SK-N-SH (cell line): ENCODE data around the gene CHID1. TPM values are rescaled to one million over a fixed set of nuclear protein-coding genes. Genes with fewer than 3 reads are reported as not detected.

Experiments used
- CTCF ChIA-PET: fragments of 300-600, 350-600 bp; formaldehyde crosslinking; extraction: SDS; loops from one replicate; lab custom pipeline; 2021; lab: Yijun Ruan, JAX
- POLR2A ChIA-PET: fragments of 350-600 bp; sonication (Branson Sonifier 250); formaldehyde crosslinking; extraction: SDS; loops from one replicate; lab custom pipeline; 2020; ENCODE audit warnings: antibody characterized with exemption, inconsistent platforms; lab: Yijun Ruan, JAX
- DNase-seq: peaks from one replicate; pipeline ENCODE4 v3.0.0; 2012
- H2AFZ ChIP-seq: fragments of 200-600 bp; sonication (generic); 2 replicates; pipeline ENCODE4 v1.8.1; 2016; ENCODE audit warnings: antibody characterized with exemption, mild to moderate bottlenecking, low read depth
- H3F3A ChIP-seq: fragments of 200-600 bp; sonication (generic); replicated peaks from 2 replicates; pipeline ENCODE3; 2016; ENCODE audit warnings: antibody characterized with exemption, mild to moderate bottlenecking; ENCODE audit not compliant: insufficient read depth
- H3K27ac ChIP-seq, 2 experiments: fragments of 200-500 bp in 1 of 2; fragments of 200-600 bp in 1 of 2; sonication (Bioruptor generic) in 1 of 2; sonication (generic), shearing (Covaris generic) in 1 of 2; 2 replicates each; pipeline versions ENCODE4 v1.5.1 to v1.6.1; 2014 to 2016; ENCODE audit warnings: low read depth in 2 of 2, inconsistent platforms in 1 of 2, low read length in 1 of 2, mild to moderate bottlenecking in 1 of 2, mixed read lengths in 1 of 2
- H3K27me3 ChIP-seq: fragments of 200-600 bp; sonication (generic), shearing (Covaris generic); 2 replicates; pipeline ENCODE4 v1.6.1; 2016; ENCODE audit warnings: mixed run types; ENCODE audit not compliant: insufficient read depth
- H3K36me3 ChIP-seq, 2 experiments: fragments of 200-500 bp in 1 of 2; fragments of 200-600 bp in 1 of 2; sonication (Bioruptor generic) in 1 of 2; sonication (generic) in 1 of 2; replicated peaks in 1 of 2; 2 replicates each; pipeline versions ENCODE3 to v1.5.1; 2014 to 2016; ENCODE audit warnings: low read length in 1 of 2, mild to moderate bottlenecking in 1 of 2; ENCODE audit not compliant: insufficient read depth in 2 of 2, control insufficient read depth in 1 of 2
- H3K4me1 ChIP-seq, 2 experiments: fragments of 200-500 bp in 1 of 2; fragments of 200-600 bp in 1 of 2; sonication (Bioruptor generic) in 1 of 2; sonication (generic), shearing (Covaris generic) in 1 of 2; 2 replicates each; pipeline versions ENCODE4 v1.5.1 to v1.6.1; 2014 to 2016; ENCODE audit warnings: low read depth in 1 of 2, low read length in 1 of 2, mixed run types in 1 of 2; ENCODE audit not compliant: insufficient read depth in 2 of 2, control insufficient read depth in 1 of 2
- H3K4me2 ChIP-seq: fragments of 200-600 bp; sonication (generic), shearing (Covaris generic); 2 replicates; pipeline ENCODE4 v1.6.1; 2017; ENCODE audit warnings: mixed run types
- H3K4me3 ChIP-seq, 2 experiments: fragments of 200-500 bp in 1 of 2; fragments of 200-600 bp in 1 of 2; sonication (Bioruptor generic) in 1 of 2; sonication (generic), shearing (Covaris generic) in 1 of 2; 2 replicates each; pipeline versions ENCODE4 v1.5.1 to v1.8.1; 2014 to 2016; ENCODE audit warnings: low read depth in 2 of 2, inconsistent platforms in 1 of 2, low read length in 1 of 2, mild to moderate bottlenecking in 1 of 2, mixed read lengths in 1 of 2, moderate library complexity in 1 of 2
- H3K79me2 ChIP-seq: fragments of 200-600 bp; sonication (generic); 2 replicates; pipeline ENCODE4 v1.8.1; 2017; ENCODE audit warnings: mild to moderate bottlenecking; ENCODE audit not compliant: insufficient read depth
- H3K9ac ChIP-seq: fragments of 200-600 bp; sonication (generic); 2 replicates; pipeline ENCODE4 v1.6.1; 2017; ENCODE audit warnings: mixed run types
- H3K9me2 ChIP-seq: fragments of 200-600 bp; sonication (generic); 2 replicates; pipeline ENCODE4 v1.6.1; 2017; ENCODE audit warnings: mixed run types
- H3K9me3 ChIP-seq: fragments of 200-600 bp; sonication (generic); 2 replicates; pipeline ENCODE4 v1.6.1; 2017; ENCODE audit warnings: mixed run types, mild to moderate bottlenecking, moderate library complexity
- H4K20me1 ChIP-seq: fragments of 200-600 bp; sonication (generic); 2 replicates; pipeline ENCODE4 v1.6.1; 2017; ENCODE audit warnings: mild to moderate bottlenecking, mixed run types; ENCODE audit not compliant: insufficient read depth
- CHD2 ChIP-seq: fragments of 150-350 bp; IDR thresholded peaks from 2 replicates; pipeline ENCODE4 v1.6.1; 2018; ENCODE audit warnings: low read length; ENCODE audit not compliant: partially characterized antibody
- EP300 ChIP-seq, 2 experiments: IDR thresholded peaks; 2 replicates each; pipeline versions ENCODE4 v1.4.0 to v1.6.1; 2012; ENCODE audit warnings: borderline replicate concordance in 1 of 2, low read depth in 1 of 2, low read length in 1 of 2
- FOXM1 ChIP-seq: IDR thresholded peaks from 2 replicates; pipeline ENCODE4 v1.4.0; 2012; ENCODE audit warnings: low read depth, mild to moderate bottlenecking
- GATA2 ChIP-seq: sonication (generic); formaldehyde crosslinking; IDR thresholded peaks from 2 replicates; pipeline ENCODE4 v1.5.0; 2020; ENCODE audit warnings: mild to moderate bottlenecking, missing genetic modification reagents
- JUND ChIP-seq: IDR thresholded peaks from 2 replicates; pipeline ENCODE4 v1.4.0; 2012
- NFIC ChIP-seq: IDR thresholded peaks from 2 replicates; pipeline ENCODE4 v1.4.0; 2012; ENCODE audit warnings: borderline replicate concordance
- POLR2AphosphoS5 ChIP-seq: IDR thresholded peaks from 2 replicates; pipeline ENCODE4 v1.6.1; 2012; ENCODE audit warnings: low read depth, low read length
- RCOR1 ChIP-seq: fragments of 150-350 bp; IDR thresholded peaks from 2 replicates; pipeline ENCODE4 v1.6.1; 2017; ENCODE audit warnings: antibody characterized with exemption, low read length
- RXRA ChIP-seq: IDR thresholded peaks from 2 replicates; pipeline ENCODE4 v1.4.0; 2012; ENCODE audit warnings: low read depth, mild to moderate bottlenecking, borderline replicate concordance
- SIN3A ChIP-seq: IDR thresholded peaks from 2 replicates; pipeline ENCODE4 v1.6.1; 2012; ENCODE audit warnings: low read depth, mild to moderate bottlenecking, low read length, moderate library complexity, borderline replicate concordance
- SMC3 ChIP-seq: IDR thresholded peaks from 2 replicates; pipeline ENCODE4 v1.6.1; 2012; ENCODE audit warnings: low read depth, low read length, improper control_type of control experiment
- TAF1 ChIP-seq: IDR thresholded peaks from 2 replicates; pipeline ENCODE4 v1.6.1; 2012; ENCODE audit warnings: low read depth, mild to moderate bottlenecking, low read length, moderate library complexity, borderline replicate concordance
- TEAD4 ChIP-seq: IDR thresholded peaks from 2 replicates; pipeline ENCODE4 v1.4.0; 2012; ENCODE audit warnings: mild to moderate bottlenecking, borderline replicate concordance; ENCODE audit not compliant: insufficient read depth
- YY1 ChIP-seq: IDR thresholded peaks from 2 replicates; pipeline ENCODE4 v1.4.0; 2012; ENCODE audit warnings: low read depth, mild to moderate bottlenecking
- WGBS: methylation state at CpG from one replicate; pipeline ENCODE4 v1.1.6; 2017; ENCODE audit warnings: low lambda C conversion rate; 5-methylcytosine and 5-hydroxymethylcytosine counted together
- polyA plus RNA-seq, 3 experiments: library from polyadenylated mRNA; depleted of rRNA; stranded (reverse); fragments of >200 nt; gene quantifications; 2 replicates each; pipeline ENCODE4 v1.2.3, GENCODE V29; 2012
- TF ChIP-seq, protein P1 (sequence below): IDR thresholded peaks from 2 replicates; pipeline ENCODE4 v1.4.0; 2012; ENCODE audit warnings: low read depth, borderline replicate concordance
- TF ChIP-seq, protein P2 (sequence below): fragments of 150-350 bp; IDR thresholded peaks from 2 replicates; pipeline ENCODE4 v1.6.1; 2017; ENCODE audit warnings: antibody characterized with exemption, low read length, low read depth, borderline replicate concordance

The CHID1 gene
- polyA plus RNA-seq, 1 of the 3 experiments (the other 2 are of a cell fraction), result 231 TPM

GRCh38 chr11:897253-898142 is 13.1 kb downstream of the CHID1 start:
- Histone ChIP-seq H3K79me2 (no peaks in the 10 kb centered on the region), H3K4me1 (peaks cover 0 to 3% of the 10 kb centered on the region in 2 experiments; a peak in 1 of 4 replicates), H3K27me3 (no peaks in the 10 kb centered on the region), H3K9ac (no peak overlapping the region), H3K4me3 (no peak overlapping the region), H3K9me3 (no peaks in the 10 kb centered on the region), H2AFZ (no peak overlapping the region), H3K4me2 (no peak overlapping the region), H3F3A (no peaks in the 10 kb centered on the region), H3K36me3 (peaks cover 0 to 43% of the 10 kb centered on the region in 2 experiments), H4K20me1 (no peaks in the 10 kb centered on the region), H3K27ac (no peak overlapping the region), H3K9me2 (no peaks in the 10 kb centered on the region)
- CTCF ChIA-PET, result interaction anchor here (0.5 to 2.6 kb wide), 18 partner anchors 13 to 305 kb away, joined by 3 to 21 read pairs (median 4); partner anchors contain the start of gene CHID1
- TF ChIP-seq SMC3 (no peak), SIN3A (no peak), TEAD4 (no peak), YY1 (no peak), RCOR1 (no peak), FOXM1 (no peak)
- TF ChIP-seq, protein P1, sequence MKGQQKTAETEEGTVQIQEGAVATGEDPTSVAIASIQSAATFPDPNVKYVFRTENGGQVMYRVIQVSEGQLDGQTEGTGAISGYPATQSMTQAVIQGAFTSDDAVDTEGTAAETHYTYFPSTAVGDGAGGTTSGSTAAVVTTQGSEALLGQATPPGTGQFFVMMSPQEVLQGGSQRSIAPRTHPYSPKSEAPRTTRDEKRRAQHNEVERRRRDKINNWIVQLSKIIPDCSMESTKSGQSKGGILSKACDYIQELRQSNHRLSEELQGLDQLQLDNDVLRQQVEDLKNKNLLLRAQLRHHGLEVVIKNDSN, result no peak
- no peak for DNase-seq
- POLR2A ChIA-PET, result interaction anchor here (0.7 to 1.2 kb wide), 2 partner anchors 13 to 38 kb away, joined by 3 read pairs; partner anchors contain the start of gene CHID1
- WGBS, result 85% methylated on average over 4 of the region's 17 CpGs

DNA sequence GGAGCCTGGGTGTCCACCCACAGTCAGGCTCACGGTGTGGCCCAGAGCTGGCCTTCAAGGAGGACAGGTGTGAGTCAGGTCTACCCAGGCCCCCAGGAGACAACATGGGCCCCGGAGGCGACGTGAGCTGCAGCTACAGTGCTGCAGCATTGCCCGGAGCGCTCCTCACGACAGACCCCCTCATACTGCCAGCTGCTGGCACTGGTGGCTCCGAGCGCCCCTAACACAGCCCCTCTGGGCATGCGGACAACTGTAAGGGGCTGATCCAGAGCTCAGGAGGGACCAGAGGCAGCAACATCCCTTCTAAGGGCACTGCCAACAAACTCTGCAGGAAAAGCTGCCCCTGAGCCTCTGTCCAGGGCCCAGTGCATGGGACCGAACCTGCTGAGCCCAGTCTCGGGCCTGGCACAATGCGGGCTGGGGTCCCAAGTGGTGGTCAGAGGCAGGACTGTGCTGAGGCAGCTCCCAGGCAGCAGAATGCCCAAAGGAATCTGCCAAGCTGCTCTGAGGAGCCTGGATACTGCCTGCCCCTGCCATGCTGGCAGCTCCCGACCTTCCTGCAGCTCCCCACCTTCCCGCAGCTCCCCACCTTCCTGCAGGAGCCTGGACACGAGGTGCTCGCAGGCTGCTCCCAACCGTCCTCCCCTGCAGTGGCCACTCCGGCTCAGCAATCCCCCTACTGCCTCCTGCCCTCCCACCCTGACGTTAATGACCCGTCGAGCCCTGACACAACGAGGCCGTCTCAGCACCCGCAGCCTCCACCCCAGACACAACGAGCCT is 15.1 kb downstream of the CHID1 start:
- Histone ChIP-seq H3F3A (no peaks in the 10 kb centered on the region), H4K20me1 (no peaks in the 10 kb centered on the region), H3K9me3 (no peaks in the 10 kb centered on the region), H3K4me1 (peaks cover 0 to 18% of the 10 kb centered on the region in 2 experiments; a peak in 1 of 4 replicates), H3K27ac (no peak overlapping the region), H3K36me3 (peaks cover 0 to 24% of the 10 kb centered on the region in 2 experiments), H3K79me2 (no peaks in the 10 kb centered on the region), H3K4me2 (no peak overlapping the region), H3K27me3 (no peaks in the 10 kb centered on the region), H3K9ac (no peak overlapping the region), H3K9me2 (no peaks in the 10 kb centered on the region), H3K4me3 (no peak overlapping the region), H2AFZ (no peak overlapping the region)
- TF ChIP-seq GATA2, result no peak
- TF ChIP-seq NFIC, result no peak
- TF ChIP-seq, protein P2, sequence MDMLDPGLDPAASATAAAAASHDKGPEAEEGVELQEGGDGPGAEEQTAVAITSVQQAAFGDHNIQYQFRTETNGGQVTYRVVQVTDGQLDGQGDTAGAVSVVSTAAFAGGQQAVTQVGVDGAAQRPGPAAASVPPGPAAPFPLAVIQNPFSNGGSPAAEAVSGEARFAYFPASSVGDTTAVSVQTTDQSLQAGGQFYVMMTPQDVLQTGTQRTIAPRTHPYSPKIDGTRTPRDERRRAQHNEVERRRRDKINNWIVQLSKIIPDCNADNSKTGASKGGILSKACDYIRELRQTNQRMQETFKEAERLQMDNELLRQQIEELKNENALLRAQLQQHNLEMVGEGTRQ, result no peak
- no peak for TF ChIP-seq EP300 (IDR thresholded peaks at IDR 0.05; ENCODE audit: borderline replicate concordance in 1 of 2, low read depth in 1 of 2, low read length in 1 of 2)
- no peak for TF ChIP-seq SMC3
- TF ChIP-seq CHD2, result no peak
- no peak for TF ChIP-seq RCOR1
- TF ChIP-seq RXRA, result no peak
- no peak for TF ChIP-seq TAF1
- TF ChIP-seq JUND, result no peak
- TF ChIP-seq FOXM1, result no peak
- TF ChIP-seq POLR2AphosphoS5, result no peak
- no peak for TF ChIP-seq SIN3A
- WGBS, result 75% methylated on average over 8 of the region's 26 CpGs
- ChIA-PET CTCF (interaction anchor here (0.7 to 2.3 kb wide), 6 partner anchors 16 to 156 kb away, joined by 3 to 6 read pairs (median 4); partner anchors contain the start of gene AP2A2), POLR2A (interaction anchor here (0.6 to 1.0 kb wide), 2 partner anchors 29 to 32 kb away, joined by 3 read pairs; no protein-coding TSS in a partner anchor)
- no peak for DNase-seq
